Right lobe of liver (tissue), 4 donors: Measurements from ENCODE around the gene CRAMP1.

Experiments
- POLR2A ChIP-seq: fragments of 450-650 bp; IDR thresholded peaks from one replicate; pipeline ENCODE4 v1.6.1; 2017; ENCODE audit warnings: antibody characterized with exemption, mild to moderate bottlenecking
- TF ChIP-seq, protein P1 (sequence below), 4 donors: fragments of 200-600 bp in 3 of 4; fragments of 450-650 bp in 1 of 4; IDR thresholded peaks; one replicate each; pipeline versions ENCODE4 v1.5.1 to v1.8.0; 2016 to 2022; ENCODE audit warnings: antibody characterized with exemption in 4 of 4, mild to moderate bottlenecking in 2 of 4
- donor health status: DM: no; HTN: no; CAD: no.
- donor health status: DM: no; HTN: no; CAD: no.
- donor health status: DM: no; HTN: yes; CAD: no.

DNA sequence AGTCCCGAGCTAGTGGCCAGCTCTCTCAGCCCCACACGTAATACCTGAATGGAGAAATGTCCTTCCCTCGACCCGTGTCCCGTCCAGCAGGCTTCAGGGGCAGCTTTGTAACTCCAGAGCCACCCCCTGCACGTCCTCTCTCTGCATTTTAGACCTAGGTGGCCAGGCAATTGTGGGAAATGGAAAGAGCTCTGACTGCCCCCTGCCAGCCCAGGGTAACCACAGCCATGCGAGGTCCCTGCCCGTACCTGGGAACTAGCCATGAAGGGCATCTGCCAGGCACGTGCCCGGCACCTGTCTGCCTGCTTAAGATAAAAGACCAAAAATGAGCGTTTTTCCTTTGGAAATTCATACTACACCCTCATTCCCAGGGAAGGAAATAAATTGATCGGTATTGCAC, 103.1 kb downstream of the CRAMP1 start:
- TF ChIP-seq, protein P1, sequence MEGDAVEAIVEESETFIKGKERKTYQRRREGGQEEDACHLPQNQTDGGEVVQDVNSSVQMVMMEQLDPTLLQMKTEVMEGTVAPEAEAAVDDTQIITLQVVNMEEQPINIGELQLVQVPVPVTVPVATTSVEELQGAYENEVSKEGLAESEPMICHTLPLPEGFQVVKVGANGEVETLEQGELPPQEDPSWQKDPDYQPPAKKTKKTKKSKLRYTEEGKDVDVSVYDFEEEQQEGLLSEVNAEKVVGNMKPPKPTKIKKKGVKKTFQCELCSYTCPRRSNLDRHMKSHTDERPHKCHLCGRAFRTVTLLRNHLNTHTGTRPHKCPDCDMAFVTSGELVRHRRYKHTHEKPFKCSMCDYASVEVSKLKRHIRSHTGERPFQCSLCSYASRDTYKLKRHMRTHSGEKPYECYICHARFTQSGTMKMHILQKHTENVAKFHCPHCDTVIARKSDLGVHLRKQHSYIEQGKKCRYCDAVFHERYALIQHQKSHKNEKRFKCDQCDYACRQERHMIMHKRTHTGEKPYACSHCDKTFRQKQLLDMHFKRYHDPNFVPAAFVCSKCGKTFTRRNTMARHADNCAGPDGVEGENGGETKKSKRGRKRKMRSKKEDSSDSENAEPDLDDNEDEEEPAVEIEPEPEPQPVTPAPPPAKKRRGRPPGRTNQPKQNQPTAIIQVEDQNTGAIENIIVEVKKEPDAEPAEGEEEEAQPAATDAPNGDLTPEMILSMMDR (IDR thresholded peaks at IDR 0.05) = no peak
- no peak for TF ChIP-seq POLR2A
